Breast epithelium (tissue), 3 donors: ENCODE measurements around the gene COL4A4.

Experiments used
- CTCF ChIP-seq, 3 donors: fragments of 450-650 bp; IDR thresholded peaks; one replicate each; pipeline ENCODE4 v1.5.1; 2016 to 2017; ENCODE audit warnings: antibody characterized with exemption in 3 of 3, mild to moderate bottlenecking in 3 of 3, moderate library complexity in 3 of 3
- POLR2A ChIP-seq: fragments of 450-650 bp; IDR thresholded peaks from one replicate; pipeline ENCODE4 v1.6.1; 2016; ENCODE audit warnings: antibody characterized with exemption, mild to moderate bottlenecking, moderate library complexity
- POLR2AphosphoS5 ChIP-seq, 3 donors: sonication (generic); formaldehyde crosslinking; IDR thresholded peaks; one replicate each; pipeline ENCODE4 v1.6.1; 2017; ENCODE audit warnings: antibody characterized with exemption in 3 of 3

GRCh38 chr2:227198866-227199265 is 34.9 kb upstream of the COL4A4 start:
- TF ChIP-seq POLR2A (no peak), CTCF (IDR thresholded peaks at IDR 0.05) (no peak), POLR2AphosphoS5 (IDR thresholded peaks at IDR 0.05) (no peak)
